SK-N-SH treated with all-trans-retinoic acid at 6 μM for 48 hours (cell line): ENCODE data around the gene ARHGAP33.

Source experiments
- ATAC-seq: fragments of 200-7000 bp; cut with Tn5 transposase; 3 replicates; pipeline ENCODE4 v1.9.1; 2020; ENCODE audit warnings: mild to moderate bottlenecking, moderate library complexity
- ARNTL ChIP-seq: fragments of 450-650 bp; formaldehyde crosslinking; IDR thresholded peaks from 2 replicates; pipeline ENCODE4 v1.5.0; 2020; ENCODE audit warnings: low read depth, mild to moderate bottlenecking, moderate library complexity, borderline replicate concordance
- BACH2 ChIP-seq: fragments of 250-450 bp; sonication (Bioruptor Pico); IDR thresholded peaks from 2 replicates; pipeline ENCODE4 v1.9.0; 2021; ENCODE audit warnings: mild to moderate bottlenecking, borderline replicate concordance
- CSDC2 ChIP-seq: fragments of 250-450 bp; sonication (Bioruptor Pico); IDR thresholded peaks from 2 replicates; pipeline ENCODE4 v1.5.0; 2020; ENCODE audit warnings: mild to moderate bottlenecking, moderate library complexity
- ESRRG ChIP-seq: fragments of 250-450 bp; sonication (Bioruptor Pico); IDR thresholded peaks from 2 replicates; pipeline ENCODE4 v1.6.1; 2021; ENCODE audit warnings: mild to moderate bottlenecking
- ISL1 ChIP-seq: fragments of 250-450 bp; sonication (Bioruptor Pico); IDR thresholded peaks from 2 replicates; pipeline ENCODE4 v2.1.2; 2022; ENCODE audit warnings: mild to moderate bottlenecking, moderate library complexity
- PPARA ChIP-seq: fragments of 250-450 bp; sonication (Bioruptor Pico); IDR thresholded peaks from 2 replicates; pipeline ENCODE4 v1.5.0; 2020; ENCODE audit warnings: mild to moderate bottlenecking, borderline replicate concordance
- RARB ChIP-seq: fragments of 250-450 bp; sonication (Bioruptor Pico); IDR thresholded peaks from 2 replicates; pipeline ENCODE4 v1.8.0; 2021; ENCODE audit warnings: mild to moderate bottlenecking, moderate library complexity
- TCF4 ChIP-seq: fragments of 250-450 bp; sonication (Bioruptor Pico); IDR thresholded peaks from 2 replicates; pipeline ENCODE4 v1.8.0; 2021; ENCODE audit warnings: mild to moderate bottlenecking, moderate library complexity, borderline replicate concordance
- TOX ChIP-seq: fragments of 250-450 bp; sonication (Bioruptor Pico); IDR thresholded peaks from 2 replicates; pipeline ENCODE4 v1.8.0; 2021; ENCODE audit warnings: mild to moderate bottlenecking, moderate library complexity, borderline replicate concordance
- ZC3H10 ChIP-seq: fragments of 250-450 bp; sonication (Bioruptor Pico); IDR thresholded peaks from 2 replicates; pipeline ENCODE4 v1.5.1; 2021; ENCODE audit warnings: mild to moderate bottlenecking, moderate library complexity
- ZFP3 ChIP-seq: fragments of 250-450 bp; sonication (Bioruptor Pico); IDR thresholded peaks from 2 replicates; pipeline ENCODE4 v1.5.0; 2020; ENCODE audit warnings: mild to moderate bottlenecking, moderate library complexity
- ZFP30 ChIP-seq: fragments of 450-650 bp; formaldehyde crosslinking; IDR thresholded peaks from 2 replicates; pipeline ENCODE4 v1.5.0; 2022; ENCODE audit warnings: mild to moderate bottlenecking, moderate library complexity
- ZNF565 ChIP-seq: fragments of 450-650 bp; formaldehyde crosslinking; conservative IDR thresholded peaks from 2 replicates; pipeline ENCODE4 v1.5.0; 2020; ENCODE audit warnings: low read depth, mild to moderate bottlenecking, moderate library complexity
- ZNF70 ChIP-seq: fragments of 450-650 bp; formaldehyde crosslinking; IDR thresholded peaks from 2 replicates; pipeline ENCODE4 v1.5.0; 2020; ENCODE audit warnings: mild to moderate bottlenecking, moderate library complexity
- ZNF8 ChIP-seq: fragments of 450-650 bp; formaldehyde crosslinking; IDR thresholded peaks from 2 replicates; pipeline ENCODE4 v1.5.0; 2020; ENCODE audit warnings: mild to moderate bottlenecking, moderate library complexity
- TF ChIP-seq, protein P1 (sequence below): fragments of 250-450 bp; sonication (Bioruptor Pico); IDR thresholded peaks from 2 replicates; pipeline ENCODE4 v1.5.1; 2020; ENCODE audit warnings: low read depth, mild to moderate bottlenecking, moderate library complexity
- TF ChIP-seq, protein P2 (sequence below): fragments of 250-450 bp; sonication (Bioruptor Pico); IDR thresholded peaks from 2 replicates; pipeline ENCODE4 v1.5.1; 2021; ENCODE audit warnings: mild to moderate bottlenecking, moderate library complexity
- TF ChIP-seq, protein P3 (sequence below): fragments of 250-450 bp; sonication (Bioruptor Pico); IDR thresholded peaks from 2 replicates; pipeline ENCODE4 v1.8.0; 2020; ENCODE audit warnings: mild to moderate bottlenecking, moderate library complexity, borderline replicate concordance
- TF ChIP-seq, protein P4 (sequence below): fragments of 250-450 bp; sonication (Bioruptor Pico); IDR thresholded peaks from 2 replicates; pipeline ENCODE4 v1.8.0; 2021; ENCODE audit warnings: low read depth, mild to moderate bottlenecking, moderate library complexity, borderline replicate concordance
- TF ChIP-seq, protein P5 (sequence below): fragments of 250-450 bp; sonication (Bioruptor Pico); IDR thresholded peaks from 2 replicates; pipeline ENCODE4 v1.5.0; 2020; ENCODE audit warnings: mild to moderate bottlenecking, moderate library complexity

ARHGAP33 gene

DNA sequence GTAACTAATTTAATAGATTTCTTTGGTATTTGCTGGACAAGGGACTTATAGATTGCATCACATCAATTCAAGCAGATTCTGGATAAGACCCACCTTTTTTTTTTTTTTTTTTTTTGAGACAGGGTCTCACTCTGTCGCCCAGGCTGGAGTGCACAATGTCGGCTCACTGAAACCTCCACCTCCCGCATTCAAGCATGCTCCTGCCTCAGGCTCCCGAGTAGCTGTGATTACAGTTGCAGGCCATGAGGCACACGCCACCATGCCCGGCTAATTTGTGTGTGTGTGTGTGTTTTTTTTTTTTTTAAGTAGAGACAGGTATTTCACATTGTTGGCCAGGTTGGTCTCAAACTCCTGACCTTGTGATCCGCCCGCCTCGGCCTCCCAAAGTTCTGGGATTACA is 41.5 kb downstream of the ARHGAP33 start:
- TF ChIP-seq ARNTL (CRISPR knock-in tag) (no peak), TCF4 (CRISPR knock-in tag) (no peak), PPARA (CRISPR knock-in tag) (no peak), ZNF565 (CRISPR knock-in tag) (no peak), ZC3H10 (CRISPR knock-in tag) (no peak), TOX (no peak), ZFP3 (CRISPR knock-in tag) (no peak)
- TF ChIP-seq, protein P1, sequence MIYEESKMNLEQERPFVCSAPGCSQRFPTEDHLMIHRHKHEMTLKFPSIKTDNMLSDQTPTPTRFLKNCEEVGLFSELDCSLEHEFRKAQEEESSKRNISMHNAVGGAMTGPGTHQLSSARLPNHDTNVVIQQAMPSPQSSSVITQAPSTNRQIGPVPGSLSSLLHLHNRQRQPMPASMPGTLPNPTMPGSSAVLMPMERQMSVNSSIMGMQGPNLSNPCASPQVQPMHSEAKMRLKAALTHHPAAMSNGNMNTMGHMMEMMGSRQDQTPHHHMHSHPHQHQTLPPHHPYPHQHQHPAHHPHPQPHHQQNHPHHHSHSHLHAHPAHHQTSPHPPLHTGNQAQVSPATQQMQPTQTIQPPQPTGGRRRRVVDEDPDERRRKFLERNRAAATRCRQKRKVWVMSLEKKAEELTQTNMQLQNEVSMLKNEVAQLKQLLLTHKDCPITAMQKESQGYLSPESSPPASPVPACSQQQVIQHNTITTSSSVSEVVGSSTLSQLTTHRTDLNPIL (CRISPR knock-in tag): no peak
- TF ChIP-seq, protein P2, sequence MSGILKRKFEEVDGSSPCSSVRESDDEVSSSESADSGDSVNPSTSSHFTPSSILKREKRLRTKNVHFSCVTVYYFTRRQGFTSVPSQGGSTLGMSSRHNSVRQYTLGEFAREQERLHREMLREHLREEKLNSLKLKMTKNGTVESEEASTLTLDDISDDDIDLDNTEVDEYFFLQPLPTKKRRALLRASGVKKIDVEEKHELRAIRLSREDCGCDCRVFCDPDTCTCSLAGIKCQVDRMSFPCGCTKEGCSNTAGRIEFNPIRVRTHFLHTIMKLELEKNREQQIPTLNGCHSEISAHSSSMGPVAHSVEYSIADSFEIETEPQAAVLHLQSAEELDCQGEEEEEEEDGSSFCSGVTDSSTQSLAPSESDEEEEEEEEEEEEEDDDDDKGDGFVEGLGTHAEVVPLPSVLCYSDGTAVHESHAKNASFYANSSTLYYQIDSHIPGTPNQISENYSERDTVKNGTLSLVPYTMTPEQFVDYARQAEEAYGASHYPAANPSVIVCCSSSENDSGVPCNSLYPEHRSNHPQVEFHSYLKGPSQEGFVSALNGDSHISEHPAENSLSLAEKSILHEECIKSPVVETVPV (CRISPR knock-in tag): no peak
- no peak for ATAC-seq

DNA sequence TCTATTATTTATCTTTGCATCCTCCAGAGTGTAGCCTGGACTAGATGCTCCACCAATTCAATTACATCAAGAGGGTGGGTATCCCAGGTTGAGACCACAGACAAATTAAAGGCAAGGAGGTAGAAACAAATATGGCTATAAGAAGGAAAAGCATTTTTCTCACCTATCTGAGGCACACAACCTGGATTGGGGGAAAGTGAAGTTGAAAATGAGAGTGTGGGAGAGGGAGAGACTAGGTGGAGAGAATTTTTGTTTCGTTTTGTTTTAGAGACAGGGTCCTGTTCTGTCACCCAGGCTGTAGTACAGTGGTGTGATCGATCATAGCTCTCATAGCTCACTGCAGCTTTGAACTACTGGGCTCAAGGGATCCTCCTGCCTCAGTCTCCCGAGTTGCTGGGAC is 43.1 kb downstream of the ARHGAP33 start:
- no peak for TF ChIP-seq BACH2 (CRISPR knock-in tag)
- no peak for ATAC-seq

DNA sequence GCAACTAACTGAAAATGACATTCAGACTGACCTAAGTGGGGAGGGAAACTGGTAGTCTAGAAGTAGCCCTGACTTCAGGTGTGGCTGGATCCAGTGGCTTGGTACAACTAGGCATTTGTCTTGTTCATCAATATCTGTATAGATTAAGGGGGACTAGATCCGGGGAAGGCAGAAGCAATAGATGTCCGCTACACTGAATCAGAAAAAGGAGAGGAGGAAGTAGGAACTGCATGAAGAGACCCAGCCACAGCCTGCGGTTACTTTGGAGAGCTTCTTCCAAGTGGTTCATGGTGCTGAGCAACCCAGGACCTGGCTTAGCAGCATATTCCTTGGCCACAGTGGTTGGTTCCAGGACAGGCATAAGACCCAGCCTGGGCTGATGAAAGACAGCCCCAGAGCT is 47.2 kb downstream of the ARHGAP33 start:
- TF ChIP-seq ARNTL (CRISPR knock-in tag) (no peak), ESRRG (CRISPR knock-in tag) (no peak), PPARA (CRISPR knock-in tag) (no peak), ZC3H10 (CRISPR knock-in tag) (no peak), ZNF70 (CRISPR knock-in tag) (no peak), BACH2 (CRISPR knock-in tag) (no peak), ISL1 (no peak), TOX (no peak), ZFP3 (CRISPR knock-in tag) (no peak), CSDC2 (CRISPR knock-in tag) (no peak), ZNF565 (CRISPR knock-in tag) (no peak), TCF4 (CRISPR knock-in tag) (no peak), ZFP30 (CRISPR knock-in tag) (no peak), ZNF8 (CRISPR knock-in tag) (no peak), RARB (CRISPR knock-in tag) (no peak)
- TF ChIP-seq, protein P1 (CRISPR knock-in tag): no peak
- TF ChIP-seq, protein P3, sequence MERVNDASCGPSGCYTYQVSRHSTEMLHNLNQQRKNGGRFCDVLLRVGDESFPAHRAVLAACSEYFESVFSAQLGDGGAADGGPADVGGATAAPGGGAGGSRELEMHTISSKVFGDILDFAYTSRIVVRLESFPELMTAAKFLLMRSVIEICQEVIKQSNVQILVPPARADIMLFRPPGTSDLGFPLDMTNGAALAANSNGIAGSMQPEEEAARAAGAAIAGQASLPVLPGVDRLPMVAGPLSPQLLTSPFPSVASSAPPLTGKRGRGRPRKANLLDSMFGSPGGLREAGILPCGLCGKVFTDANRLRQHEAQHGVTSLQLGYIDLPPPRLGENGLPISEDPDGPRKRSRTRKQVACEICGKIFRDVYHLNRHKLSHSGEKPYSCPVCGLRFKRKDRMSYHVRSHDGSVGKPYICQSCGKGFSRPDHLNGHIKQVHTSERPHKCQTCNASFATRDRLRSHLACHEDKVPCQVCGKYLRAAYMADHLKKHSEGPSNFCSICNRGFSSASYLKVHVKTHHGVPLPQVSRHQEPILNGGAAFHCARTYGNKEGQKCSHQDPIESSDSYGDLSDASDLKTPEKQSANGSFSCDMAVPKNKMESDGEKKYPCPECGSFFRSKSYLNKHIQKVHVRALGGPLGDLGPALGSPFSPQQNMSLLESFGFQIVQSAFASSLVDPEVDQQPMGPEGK (CRISPR knock-in tag): no peak
- TF ChIP-seq, protein P4, sequence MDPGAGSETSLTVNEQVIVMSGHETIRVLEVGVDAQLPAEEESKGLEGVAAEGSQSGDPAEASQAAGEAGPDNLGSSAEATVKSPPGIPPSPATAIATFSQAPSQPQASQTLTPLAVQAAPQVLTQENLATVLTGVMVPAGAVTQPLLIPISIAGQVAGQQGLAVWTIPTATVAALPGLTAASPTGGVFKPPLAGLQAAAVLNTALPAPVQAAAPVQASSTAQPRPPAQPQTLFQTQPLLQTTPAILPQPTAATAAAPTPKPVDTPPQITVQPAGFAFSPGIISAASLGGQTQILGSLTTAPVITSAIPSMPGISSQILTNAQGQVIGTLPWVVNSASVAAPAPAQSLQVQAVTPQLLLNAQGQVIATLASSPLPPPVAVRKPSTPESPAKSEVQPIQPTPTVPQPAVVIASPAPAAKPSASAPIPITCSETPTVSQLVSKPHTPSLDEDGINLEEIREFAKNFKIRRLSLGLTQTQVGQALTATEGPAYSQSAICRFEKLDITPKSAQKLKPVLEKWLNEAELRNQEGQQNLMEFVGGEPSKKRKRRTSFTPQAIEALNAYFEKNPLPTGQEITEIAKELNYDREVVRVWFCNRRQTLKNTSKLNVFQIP (CRISPR knock-in tag): no peak
- TF ChIP-seq, protein P5, sequence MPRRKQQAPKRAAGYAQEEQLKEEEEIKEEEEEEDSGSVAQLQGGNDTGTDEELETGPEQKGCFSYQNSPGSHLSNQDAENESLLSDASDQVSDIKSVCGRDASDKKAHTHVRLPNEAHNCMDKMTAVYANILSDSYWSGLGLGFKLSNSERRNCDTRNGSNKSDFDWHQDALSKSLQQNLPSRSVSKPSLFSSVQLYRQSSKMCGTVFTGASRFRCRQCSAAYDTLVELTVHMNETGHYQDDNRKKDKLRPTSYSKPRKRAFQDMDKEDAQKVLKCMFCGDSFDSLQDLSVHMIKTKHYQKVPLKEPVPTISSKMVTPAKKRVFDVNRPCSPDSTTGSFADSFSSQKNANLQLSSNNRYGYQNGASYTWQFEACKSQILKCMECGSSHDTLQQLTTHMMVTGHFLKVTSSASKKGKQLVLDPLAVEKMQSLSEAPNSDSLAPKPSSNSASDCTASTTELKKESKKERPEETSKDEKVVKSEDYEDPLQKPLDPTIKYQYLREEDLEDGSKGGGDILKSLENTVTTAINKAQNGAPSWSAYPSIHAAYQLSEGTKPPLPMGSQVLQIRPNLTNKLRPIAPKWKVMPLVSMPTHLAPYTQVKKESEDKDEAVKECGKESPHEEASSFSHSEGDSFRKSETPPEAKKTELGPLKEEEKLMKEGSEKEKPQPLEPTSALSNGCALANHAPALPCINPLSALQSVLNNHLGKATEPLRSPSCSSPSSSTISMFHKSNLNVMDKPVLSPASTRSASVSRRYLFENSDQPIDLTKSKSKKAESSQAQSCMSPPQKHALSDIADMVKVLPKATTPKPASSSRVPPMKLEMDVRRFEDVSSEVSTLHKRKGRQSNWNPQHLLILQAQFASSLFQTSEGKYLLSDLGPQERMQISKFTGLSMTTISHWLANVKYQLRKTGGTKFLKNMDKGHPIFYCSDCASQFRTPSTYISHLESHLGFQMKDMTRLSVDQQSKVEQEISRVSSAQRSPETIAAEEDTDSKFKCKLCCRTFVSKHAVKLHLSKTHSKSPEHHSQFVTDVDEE (CRISPR knock-in tag): no peak
- no peak for ATAC-seq
